HTERT RPE-1 (cell line): ENCODE measurements around the gene ATP6V0D1.

Experiments
- in situ Hi-C: fragments of 300-500 bp; cut with MboI; formaldehyde crosslinking; loops from 4 replicates; pipeline ENCODE4 v1.14.3; 2020; ENCODE audit warnings: low sequenced_read_pairs

ATP6V0D1 gene

DNA sequence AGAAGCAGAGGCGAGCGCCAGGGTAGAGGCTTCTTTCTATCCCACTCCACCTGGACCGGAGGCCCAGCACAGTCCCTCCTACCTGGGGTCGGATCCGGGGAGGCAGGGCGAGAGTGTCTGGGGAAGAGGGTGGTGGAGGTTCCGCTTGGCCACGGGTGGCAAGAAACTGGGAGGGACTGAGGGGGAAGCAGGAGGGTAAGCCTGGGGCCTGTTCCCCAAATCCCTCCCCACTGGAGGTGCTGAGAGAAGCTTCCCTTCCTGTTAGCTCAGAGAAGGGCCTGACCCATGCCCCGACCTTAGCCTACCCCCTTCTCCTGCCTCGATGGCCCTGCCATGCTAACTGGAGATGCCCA, 85.9 kb downstream of the ATP6V0D1 start:
- in situ Hi-C loops = no loop called here

DNA sequence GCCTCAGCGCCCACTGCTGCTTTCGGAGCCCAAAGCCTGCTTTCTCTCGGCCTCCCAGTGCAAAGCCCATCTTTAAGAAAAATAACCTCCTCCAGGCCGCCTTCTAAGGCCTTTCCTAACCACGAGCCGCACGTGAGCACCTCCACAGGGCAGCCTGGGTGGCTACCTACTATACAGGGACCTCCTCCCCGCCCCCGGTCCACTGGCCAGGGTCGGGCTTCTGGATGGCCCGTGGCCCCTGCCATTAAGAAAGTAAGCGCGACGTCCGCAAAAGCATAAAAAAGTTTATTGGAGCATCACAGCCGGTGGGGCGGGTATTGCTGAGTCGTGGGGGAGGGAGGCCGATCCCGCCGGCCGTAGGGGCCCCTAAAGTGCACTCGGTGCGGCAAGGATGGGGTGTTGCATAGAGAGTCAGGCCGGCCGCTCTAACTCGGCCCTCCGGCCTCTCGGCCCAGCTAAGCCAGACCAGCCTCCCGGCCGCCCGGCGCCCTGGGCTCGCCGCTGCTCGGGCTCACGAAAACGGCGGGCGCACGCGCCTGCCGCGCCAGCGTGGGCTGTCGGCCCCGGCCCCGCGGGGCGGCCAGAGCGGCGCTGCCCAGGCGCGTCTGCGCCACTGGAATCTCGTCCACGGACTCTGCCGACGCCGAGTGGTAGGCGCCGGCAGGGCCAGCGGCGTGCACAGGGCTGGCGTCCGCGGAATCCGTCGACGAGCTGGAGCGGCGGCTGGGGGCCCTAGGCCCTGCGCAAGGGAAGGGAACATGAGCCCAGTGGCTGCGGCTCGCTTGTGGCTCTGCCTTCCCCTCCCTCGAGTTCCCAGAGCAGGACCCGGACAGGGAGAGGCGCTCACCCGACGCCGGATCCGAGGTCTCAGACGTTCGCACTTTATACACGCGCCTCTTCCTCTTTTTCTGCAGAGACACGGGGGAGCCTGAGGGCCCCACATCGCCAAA, 86.5 kb downstream of the ATP6V0D1 start:
- in situ Hi-C loops = no loop called here

DNA sequence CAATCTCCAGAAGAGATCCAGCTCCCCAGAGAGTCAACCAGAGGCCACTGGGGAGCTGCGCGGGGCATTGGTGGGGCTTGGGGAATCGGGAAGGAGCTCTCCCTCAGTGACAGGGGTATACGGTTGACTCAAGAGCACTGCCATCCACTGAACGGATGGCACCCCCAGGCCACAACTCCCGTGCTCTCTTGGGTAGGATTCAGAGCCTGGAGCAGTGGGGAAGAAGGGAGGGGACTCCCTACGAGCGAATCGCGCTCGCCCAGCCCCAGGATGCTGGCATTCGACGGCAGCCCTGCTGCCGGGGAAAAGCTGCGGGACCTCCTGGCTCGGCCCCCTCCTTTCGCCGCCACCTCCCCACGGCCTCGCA, 87.2 kb downstream of the ATP6V0D1 start:
- in situ Hi-C loops = no loop called here

DNA sequence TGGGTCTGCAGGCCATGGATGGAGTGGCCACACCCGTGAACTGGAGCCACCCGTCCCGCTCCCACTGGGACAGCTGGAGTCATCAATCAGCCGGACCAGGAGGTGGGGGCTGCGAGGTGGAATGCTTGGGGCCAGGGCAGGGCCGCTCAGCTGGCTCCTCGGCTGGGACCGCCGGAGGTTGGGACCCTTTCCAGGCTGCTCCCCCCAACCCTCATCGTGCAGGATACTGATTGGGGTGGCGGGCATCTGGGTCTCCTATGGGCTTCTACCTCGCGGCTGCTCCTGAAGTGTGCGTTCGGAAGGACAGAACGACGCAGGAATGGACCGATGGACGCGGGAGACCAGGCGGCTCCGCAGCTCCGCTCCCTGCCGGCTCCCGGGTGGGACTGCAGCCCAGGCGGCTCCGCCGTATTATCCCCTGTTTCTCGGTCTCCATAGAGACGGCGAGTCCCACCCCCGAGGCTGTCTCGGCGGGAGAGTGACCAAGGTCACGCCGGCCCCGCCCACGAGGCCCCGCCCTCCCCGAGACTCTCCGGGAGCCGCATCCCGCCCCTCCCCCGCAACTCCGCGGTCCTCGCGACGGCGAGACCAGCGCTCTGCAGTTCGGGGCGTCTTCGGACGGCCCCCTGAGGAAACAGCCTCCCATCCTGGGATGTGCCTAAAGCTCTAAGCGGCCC, 87.7 kb downstream of the ATP6V0D1 start, which contains the start of gene TPPP3:
Gene TPPP3 (minus strand): TSS at position 388 of the 677 bp plus-strand sequence. CDS start 2,387 bp downstream, outside the sequence.
- in situ Hi-C loops = no loop called here

DNA sequence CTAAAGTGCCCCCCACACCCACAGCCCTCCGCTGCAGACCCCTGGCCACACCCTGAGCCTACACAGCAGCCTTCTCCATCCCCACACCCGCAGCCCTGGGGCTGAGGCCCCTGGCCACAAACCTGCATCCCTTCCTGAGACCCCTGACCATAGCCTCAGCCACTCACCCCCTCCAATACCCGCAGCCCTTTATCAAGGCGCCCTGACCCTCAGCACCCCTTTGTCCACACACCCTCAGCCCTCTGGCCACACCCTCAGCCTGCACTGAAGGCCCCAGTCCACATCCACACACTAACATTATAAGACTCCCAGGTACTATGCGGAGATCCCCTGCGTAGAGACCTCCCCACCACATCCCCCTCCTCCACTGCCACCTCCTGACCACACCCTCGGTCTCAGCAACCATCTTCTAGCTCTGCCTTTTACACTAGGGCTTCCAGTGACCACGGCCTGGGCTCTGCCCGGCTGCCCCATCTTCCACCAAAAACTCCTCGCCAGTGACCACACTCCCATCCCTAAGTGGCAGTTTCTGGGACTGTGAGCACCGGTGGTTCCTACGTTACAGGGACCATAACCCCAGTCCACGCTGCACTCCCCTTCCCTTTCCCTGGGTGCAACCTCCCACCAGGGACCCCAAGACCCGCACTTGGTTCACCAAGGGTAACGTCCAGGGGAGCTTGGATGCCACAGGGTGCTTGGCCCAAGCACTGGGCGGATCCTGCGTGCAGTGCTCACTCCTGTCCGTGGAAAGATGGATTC, 88.5 kb downstream of the ATP6V0D1 start:
- in situ Hi-C loops = no loop called here

DNA sequence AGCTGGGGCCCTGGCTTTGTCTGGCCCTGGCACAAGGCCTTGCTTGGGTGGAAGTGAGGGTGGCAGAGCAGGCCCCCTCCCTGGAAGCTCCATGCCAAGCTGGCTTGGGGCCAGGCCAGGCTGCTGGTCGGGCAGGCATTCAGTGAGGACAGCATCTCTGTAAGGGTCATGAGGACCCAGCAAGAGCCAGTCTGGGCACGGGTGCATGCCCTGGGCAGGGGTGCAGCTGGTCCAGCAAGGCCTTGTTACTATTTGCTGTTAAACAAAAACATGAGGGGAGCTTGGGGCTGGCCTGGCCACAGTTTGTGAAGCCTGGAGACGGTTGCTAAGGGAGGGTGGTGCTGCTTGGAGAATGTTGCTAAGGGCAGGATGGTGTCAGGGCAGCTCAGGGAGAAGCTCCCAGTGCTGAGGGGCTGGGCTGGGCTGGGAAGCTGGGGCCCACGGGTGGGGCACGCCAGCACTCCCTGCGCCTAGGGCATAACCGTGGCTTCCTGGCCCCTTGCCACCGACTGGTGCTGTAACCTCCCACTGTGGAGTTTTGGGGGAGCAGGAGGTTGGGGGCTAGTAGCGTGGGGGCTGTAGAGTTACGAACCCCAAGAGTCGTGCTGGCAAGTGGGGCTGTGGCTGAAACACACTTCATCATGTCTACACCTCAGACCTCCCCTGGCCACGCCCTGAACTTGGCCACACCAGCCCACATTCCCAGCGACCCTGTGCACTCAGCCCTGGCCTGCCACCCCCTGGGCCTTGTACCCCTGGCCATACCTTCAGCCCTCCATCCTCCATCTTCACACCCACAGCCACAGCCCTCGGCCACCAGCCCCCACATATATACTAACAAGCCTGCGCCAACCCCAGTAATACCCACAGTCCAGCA, 89.3 kb downstream of the ATP6V0D1 start:
- in situ Hi-C loops = no loop called here

DNA sequence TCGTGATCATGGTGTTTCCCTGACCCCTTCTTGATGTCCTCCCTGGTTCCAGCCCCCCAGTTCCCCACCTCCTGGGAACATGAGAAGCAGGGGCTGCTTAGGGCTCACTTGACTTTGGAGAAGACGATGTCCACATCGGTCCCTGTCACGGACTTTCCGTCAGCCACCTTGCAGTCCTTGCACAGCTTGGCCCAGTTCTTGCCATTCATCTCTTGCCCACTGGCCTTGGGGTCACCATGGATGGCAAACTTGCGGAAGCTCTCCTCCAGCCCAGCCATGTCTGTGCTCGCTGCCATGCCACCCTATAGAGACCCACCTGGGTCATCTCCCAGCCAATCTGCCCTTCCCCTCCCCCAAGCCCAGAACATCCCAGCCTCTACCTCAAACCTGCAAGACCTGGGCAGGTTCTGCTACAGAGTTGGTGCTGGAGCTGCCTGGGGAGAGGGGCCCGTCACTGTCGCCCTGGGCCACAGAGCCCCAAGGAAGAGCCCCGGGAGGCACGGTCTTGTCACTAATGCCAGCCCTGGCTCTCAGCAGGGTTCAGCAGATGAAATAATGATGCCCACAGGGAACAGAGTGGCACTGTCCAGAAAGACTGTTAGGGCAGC, 90.0 kb downstream of the ATP6V0D1 start:
- in situ Hi-C loops = no loop called here

DNA sequence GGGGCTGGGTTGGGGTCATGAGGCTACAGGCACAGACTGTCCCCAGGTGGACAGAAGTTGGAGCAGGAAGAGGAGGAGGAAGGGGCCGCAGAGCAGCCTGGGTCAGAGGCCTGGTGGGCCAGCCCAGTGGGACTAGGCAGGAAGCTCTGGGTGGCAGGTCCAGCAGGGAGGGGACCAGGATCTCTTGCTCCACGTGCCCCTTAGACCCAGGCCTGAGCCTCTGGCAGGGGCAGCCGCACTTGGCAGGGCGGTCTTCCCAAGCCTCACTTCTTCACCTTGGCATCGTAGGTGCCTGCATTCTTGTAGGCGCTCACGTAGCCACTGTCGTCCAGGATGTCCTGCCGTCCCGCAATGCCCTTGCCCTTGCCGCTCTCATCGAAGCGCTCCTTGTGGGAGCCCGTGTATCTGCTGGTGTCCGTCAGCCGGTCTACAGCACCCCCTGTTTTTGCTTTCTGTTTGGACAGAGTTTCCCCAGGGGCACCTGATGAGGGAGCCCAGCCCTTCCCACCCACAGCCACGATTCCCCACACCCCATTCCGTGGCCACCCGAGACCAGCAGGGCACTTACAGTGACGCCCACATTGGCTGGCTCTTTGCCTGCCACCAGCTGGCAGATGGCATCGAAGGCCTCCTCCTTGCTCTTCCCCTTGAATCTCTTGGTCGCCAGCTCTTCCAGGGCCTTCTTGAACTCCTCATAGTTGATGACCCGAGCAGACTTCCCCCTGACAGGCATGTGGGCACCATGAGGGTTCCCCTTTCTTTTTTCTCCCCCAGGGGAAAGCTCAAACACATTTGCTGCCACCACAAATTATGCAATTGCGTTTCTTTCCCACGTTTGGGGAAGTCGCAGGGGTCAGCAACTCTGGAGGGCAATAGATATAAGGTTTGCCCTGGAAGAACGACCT, 90.8 kb downstream of the ATP6V0D1 start:
- in situ Hi-C loops = no loop called here

DNA sequence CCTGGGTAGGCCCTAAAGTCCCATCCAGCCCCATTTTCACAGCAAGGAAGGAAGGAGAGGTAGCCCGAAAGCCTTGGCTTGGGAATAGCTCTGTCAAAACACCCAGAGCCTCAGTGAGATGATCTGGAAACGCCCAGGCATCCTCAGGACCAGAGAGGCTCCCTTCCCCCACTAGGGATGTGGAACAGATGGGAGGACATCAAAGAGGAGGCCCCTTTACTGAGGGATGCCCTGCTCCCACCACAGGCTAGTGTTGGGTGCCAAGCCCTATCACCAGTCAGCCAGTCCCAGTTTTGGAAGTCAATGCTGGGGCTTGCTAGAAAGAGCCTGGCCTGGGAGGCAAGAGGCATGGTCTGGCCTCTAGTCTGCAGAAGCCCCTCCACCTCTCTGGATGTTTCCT, 92.4 kb downstream of the ATP6V0D1 start:
- in situ Hi-C loops = no loop called here

DNA sequence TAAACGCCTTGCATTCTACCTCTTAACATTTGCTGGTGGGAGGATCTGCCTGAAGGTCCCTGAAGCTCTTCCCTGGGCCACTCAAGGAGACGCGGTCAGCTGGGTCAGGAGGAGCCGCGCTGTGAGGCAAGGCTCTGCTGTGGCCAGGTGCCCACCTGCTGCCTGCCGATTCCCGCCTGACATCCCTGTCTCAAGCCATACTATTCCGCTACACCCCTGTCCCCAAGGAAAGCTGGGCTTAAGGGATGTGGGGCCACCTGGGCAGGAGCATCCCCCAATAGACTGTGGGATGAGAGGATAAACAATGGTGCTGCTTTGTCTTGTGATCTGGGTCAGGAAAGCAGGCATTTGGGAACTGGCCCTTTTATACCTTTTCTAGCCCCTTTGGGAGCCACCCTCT, 92.8 kb downstream of the ATP6V0D1 start:
- in situ Hi-C loops = no loop called here
